Small intestine (tissue), 7 donors: ENCODE measurements around the gene PPL. TPM values are rescaled to one million over a fixed set of nuclear protein-coding genes. Genes with fewer than 3 reads are reported as not detected.

Experiments used
- DNase-seq, 2 donors: peaks; one replicate each; pipeline versions ENCODE4 v3.0.0 to v3.0.0-alpha.2; 2013
- FAIRE-seq: peaks from 2 replicates; lab custom pipeline; 2012; peaks lifted over from hg19 to GRCh38; lab: Jason Lieb, UNC
- H3K27ac ChIP-seq, 3 donors: one replicate each; pipeline ENCODE4 v1.5.1; 2013; ENCODE audit warnings: low read length in 2 of 3, mild to moderate bottlenecking in 2 of 3, control low read depth in 1 of 3, inconsistent platforms in 1 of 3, low read depth in 1 of 3, moderate library complexity in 1 of 3
- H3K27me3 ChIP-seq, 3 donors: one replicate each; pipeline ENCODE4 v1.6.1; 2013; ENCODE audit warnings: low read length in 3 of 3, inconsistent platforms in 1 of 3; ENCODE audit not compliant: control insufficient read depth in 3 of 3, insufficient read depth in 3 of 3
- H3K36me3 ChIP-seq, 3 donors: one replicate each; pipeline ENCODE4 v1.6.1; 2013; ENCODE audit warnings: low read length in 3 of 3, inconsistent platforms in 1 of 3, low read depth in 1 of 3, mild to moderate bottlenecking in 1 of 3, moderate library complexity in 1 of 3; ENCODE audit not compliant: control insufficient read depth in 3 of 3, insufficient read depth in 2 of 3
- H3K4me1 ChIP-seq, 3 donors: one replicate each; pipeline ENCODE4 v1.6.1; 2013; ENCODE audit warnings: low read length in 2 of 3, inconsistent platforms in 1 of 3, low read depth in 1 of 3, mild to moderate bottlenecking in 1 of 3, moderate library complexity in 1 of 3; ENCODE audit not compliant: control insufficient read depth in 3 of 3, insufficient read depth in 2 of 3
- H3K4me3 ChIP-seq, 3 donors: one replicate each; pipeline ENCODE4 v1.5.1; 2013; ENCODE audit warnings: low read length in 3 of 3, control low read depth in 1 of 3, inconsistent platforms in 1 of 3, low read depth in 1 of 3, mild to moderate bottlenecking in 1 of 3, moderate library complexity in 1 of 3
- H3K9me3 ChIP-seq, 2 donors: one replicate each; pipeline ENCODE4 v1.6.1; 2013; ENCODE audit warnings: low read depth in 1 of 2, low read length in 1 of 2; ENCODE audit not compliant: control insufficient read depth in 2 of 2, insufficient read depth in 1 of 2
- WGBS, 3 donors: extraction: QIAGEN DNeasy Blood & Tissue Kit; methylation state at CpG; one replicate each; pipeline ENCODE4 v1.1.7; 2013; 5-methylcytosine and 5-hydroxymethylcytosine counted together
- polyA plus RNA-seq, 4 donors: library from polyadenylated mRNA; stranded (reverse) in 3 of 4; unstranded in 1 of 4; fragments of 200-250 nt in 3 of 4; fragments of 120-200 nt in 1 of 4; gene quantifications; one replicate each; pipeline versions ENCODE4 v1.2.1 to v1.2.3, GENCODE V29; 2013
- donor health status: healthy with polysubstance abuse.
- donor health status: control.
- donor health status: control.
- donor health status: Bipolar disorder and iron deficiency.
- donor health status: healthy.

PPL gene
- polyA plus RNA-seq, 4 donors: 11.1 to 37.1 (median 14.9) TPM

- FAIRE-seq (no peak), DNase-seq (no peak)
- no peaks in the 10 kb centered on the region for H3K27me3 ChIP-seq
- no peaks in the 10 kb centered on the region for H3K4me1 ChIP-seq
- WGBS, 3 donors: 87 to 92% (median 88%) methylated on average over 5 of the region's 5 CpGs
- H3K9me3 ChIP-seq: no peaks in the 10 kb centered on the region
- H3K27ac ChIP-seq: no peak overlapping the region
- H3K36me3 ChIP-seq: peaks cover 14 to 67% (median 14%) of the 10 kb centered on the region in 3 donors
- no peak overlapping the region for H3K4me3 ChIP-seq
Measured at GRCh38 chr16:4839942-4840341, 97.0 kb downstream of the PPL start.

- FAIRE-seq: no peak
- no peak overlapping the region for H3K27ac ChIP-seq
- H3K9me3 ChIP-seq: no peaks in the 10 kb centered on the region
- H3K27me3 ChIP-seq: no peaks in the 10 kb centered on the region
- DNase-seq: no peak
- peaks cover 5 to 62% (median 9%) of the 10 kb centered on the region in 3 donors for H3K36me3 ChIP-seq
- 83 to 89% (median 87%) methylated on average over 13 of the region's 13 CpGs for WGBS, 3 donors
- no peak overlapping the region for H3K4me3 ChIP-seq
- peaks cover 0 to 5% (median 0%) of the 10 kb centered on the region in 3 donors for H3K4me1 ChIP-seq
Measured at GRCh38 chr16:4837733-4838501, 99.0 kb downstream of the PPL start.

GRCh38 chr16:4836727-4837126 lies 100.2 kb downstream of the PPL start:
- no peak for DNase-seq
- H3K4me1 ChIP-seq: peaks cover 0 to 10% (median 0%) of the 10 kb centered on the region in 3 donors
- FAIRE-seq: no peak
- WGBS, 3 donors: 78 to 91% (median 84%) methylated on average over 2 of the region's 2 CpGs
- no peak overlapping the region for H3K27ac ChIP-seq
- H3K27me3 ChIP-seq: no peaks in the 10 kb centered on the region
- no peaks in the 10 kb centered on the region for H3K9me3 ChIP-seq
- H3K4me3 ChIP-seq: no peak overlapping the region
- peaks cover 5 to 56% (median 17%) of the 10 kb centered on the region in 3 donors for H3K36me3 ChIP-seq

GRCh38 chr16:4833584-4833983 lies 103.4 kb downstream of the PPL start:
- 41 to 60% (median 48%) methylated on average over 1 of the region's 1 CpG for WGBS, 3 donors
- H3K4me1 ChIP-seq: peaks cover 0 to 10% (median 0%) of the 10 kb centered on the region in 3 donors
- no peak overlapping the region for H3K27ac ChIP-seq
- FAIRE-seq: no peak
- H3K36me3 ChIP-seq: peaks cover 9 to 68% (median 22%) of the 10 kb centered on the region in 3 donors
- H3K9me3 ChIP-seq: no peaks in the 10 kb centered on the region
- DNase-seq: peak in 1 of 2 donors; percentile 20
- no peak overlapping the region for H3K4me3 ChIP-seq
- H3K27me3 ChIP-seq: no peaks in the 10 kb centered on the region

GRCh38 chr16:4832698-4833343 lies 104.1 kb downstream of the PPL start:
- Histone ChIP-seq H3K27ac (no peak overlapping the region), H3K27me3 (no peaks in the 10 kb centered on the region), H3K4me1 (peaks cover 0 to 10% (median 0%) of the 10 kb centered on the region in 3 donors), H3K9me3 (no peaks in the 10 kb centered on the region), H3K36me3 (peaks cover 13 to 69% (median 22%) of the 10 kb centered on the region in 3 donors), H3K4me3 (no peak overlapping the region)
- WGBS, 3 donors: 25 to 63% (median 48%) methylated on average over 6 of the region's 6 CpGs
- FAIRE-seq (no peak), DNase-seq (peak; percentile 30 to 59)

Other genes with a start within 250 kb of the PPL start
- 10 to 100 TPM; 44.5 to 73.1 (median 54.8) TPM for gene NUDT16L1, start 243.6 kb downstream of the PPL start, polyA plus RNA-seq
- 10 to 100 TPM; 11.6 to 16.9 (median 13.8) TPM for gene ANKS3, start 202.9 kb downstream of the PPL start, polyA plus RNA-seq
- under 1 TPM in 2 of 4 donors, not detected in 2; 0.67 to 0.84 TPM for gene DNAAF8, start 202.6 kb downstream of the PPL start, polyA plus RNA-seq
- gene ZNF500, start 170.0 kb downstream of the PPL start, polyA plus RNA-seq: 10 to 100 TPM in 2 of 4 donors, 1 to 10 TPM in 2; 2.0 to 11.1 (median 6.6) TPM
- gene SEPTIN12, start 148.8 kb downstream of the PPL start, polyA plus RNA-seq: under 1 TPM in 1 of 4 donors, not detected in 3; 0.06 TPM
- gene SMIM22, start 141.8 kb downstream of the PPL start, polyA plus RNA-seq: 1,000 to 10,000 TPM in 1 of 4 donors, 100 to 1,000 TPM in 3; 134 to 1,710 (median 721) TPM
- gene ROGDI, start 134.5 kb downstream of the PPL start, polyA plus RNA-seq: 10 to 100 TPM; 24.8 to 84.1 (median 29.8) TPM
- gene GLYR1, start 89.9 kb downstream of the PPL start, polyA plus RNA-seq: 100 to 1,000 TPM in 1 of 4 donors, 10 to 100 TPM in 3; 43.0 to 102 (median 63.5) TPM
- gene UBN1, start 89.7 kb downstream of the PPL start, polyA plus RNA-seq: 10 to 100 TPM; 12.3 to 39.8 (median 16.8) TPM
- gene SEC14L5, start 21.2 kb upstream of the PPL start, polyA plus RNA-seq: under 1 TPM in 3 of 4 donors, not detected in 1; 0.16 to 0.35 (median 0.27) TPM
- 10 to 100 TPM; 13.2 to 26.8 (median 21.5) TPM for gene NAGPA, start 96.8 kb upstream of the PPL start, polyA plus RNA-seq
- gene C16orf89, start 128.8 kb upstream of the PPL start, polyA plus RNA-seq: 1 to 10 TPM in 3 of 4 donors, not detected in 1; 1.1 to 2.8 (median 2.5) TPM
- 10 to 100 TPM in 2 of 4 donors, 1 to 10 TPM in 2; 4.6 to 35.4 (median 19.3) TPM for gene ALG1, start 134.7 kb upstream of the PPL start, polyA plus RNA-seq
- gene EEF2KMT, start 160.6 kb upstream of the PPL start, polyA plus RNA-seq: 1 to 10 TPM; 4.5 to 9.7 (median 6.4) TPM